ENCODE measurements around the gene ADGRB2.

GRCh38 chr1:31800674-31800967 lies 36.5 kb upstream of the ADGRB2 start:
- no peak for TF ChIP-seq CTCF (conservative IDR thresholded peaks at IDR 0.05 in 1 of 2, IDR thresholded peaks at IDR 0.05 in 1 of 2; ENCODE audit: low read depth in 1 of 2, low read length in 2 of 2)
- no peak for TF ChIP-seq EZH2 (IDR thresholded peaks at IDR 0.05; ENCODE audit: low read length, missing control alignments)
